OCI-LY7 (cell line): ENCODE measurements around the gene EP400. TPM values are rescaled to one million over a fixed set of nuclear protein-coding genes. Genes with fewer than 3 reads are reported as not detected.

Experiments used
- BruUV-seq: library from RNA; stranded (reverse); fragments of 400-500 nt; replicated peaks from 2 replicates; lab custom pipeline; 2021; lab: Mats Ljungman, UMichigan
- CTCF ChIA-PET: fragments of 300-600 bp; sonication (Branson Sonifier 250); formaldehyde crosslinking; loops from one replicate; lab custom pipeline; 2022; ENCODE audit warnings: antibody characterized with exemption; ENCODE audit not compliant: unreplicated experiment; lab: Charles Lee
- POLR2A ChIA-PET: fragments of 300-600 bp; sonication (Branson Sonifier 250); formaldehyde crosslinking; loops from one replicate; lab custom pipeline; 2022; ENCODE audit warnings: antibody characterized with exemption; lab: Charles Lee
- DNase-seq: peaks from one replicate; pipeline ENCODE4 v3.0.0-alpha.2; 2015; ENCODE audit warnings: low spot score
- H2AFZ ChIP-seq: fragments of 200-600 bp; sonication (generic), shearing (Covaris generic); 2 replicates; pipeline ENCODE4 v1.6.1; 2014; ENCODE audit warnings: mild to moderate bottlenecking, antibody characterized with exemption, low read length, moderate library complexity
- H3K27ac ChIP-seq: fragments of 200-600 bp; sonication (generic); 2 replicates; pipeline ENCODE4 v1.5.1; 2014; ENCODE audit warnings: mixed run types, low read depth, mild to moderate bottlenecking, moderate library complexity, low read length, inconsistent platforms; ENCODE audit not compliant: poor library complexity, severe bottlenecking
- H3K36me3 ChIP-seq: fragments of 200-600 bp; sonication (generic); 2 replicates; pipeline ENCODE4 v1.6.1; 2014; ENCODE audit warnings: mild to moderate bottlenecking, antibody characterized with exemption, low read length, moderate library complexity, mixed read lengths; ENCODE audit not compliant: insufficient read depth
- H3K4me1 ChIP-seq: fragments of 200-600 bp; sonication (generic); 2 replicates; pipeline ENCODE4 v1.5.1; 2014; ENCODE audit warnings: mild to moderate bottlenecking, low read length; ENCODE audit not compliant: insufficient read depth, poor library complexity, severe bottlenecking
- H3K4me2 ChIP-seq: fragments of 200-600 bp; sonication (generic); 2 replicates; pipeline ENCODE4 v1.6.1; 2014; ENCODE audit warnings: mild to moderate bottlenecking, low read length
- H3K4me3 ChIP-seq: fragments of 200-600 bp; sonication (generic); 2 replicates; pipeline ENCODE4 v1.5.1; 2014; ENCODE audit warnings: mild to moderate bottlenecking, low read depth, low read length; ENCODE audit not compliant: poor library complexity, severe bottlenecking
- H3K79me2 ChIP-seq: fragments of 200-600 bp; sonication (generic); 2 replicates; pipeline ENCODE4 v1.6.1; 2016; ENCODE audit warnings: low read depth, mild to moderate bottlenecking, low read length, moderate library complexity, mixed read lengths; ENCODE audit not compliant: insufficient read depth
- H3K9me2 ChIP-seq: fragments of 200-600 bp; sonication (generic); 2 replicates; pipeline ENCODE4 v1.6.1; 2016; ENCODE audit warnings: mild to moderate bottlenecking, low read length, mixed read lengths; ENCODE audit not compliant: insufficient read depth
- H3K9me3 ChIP-seq: fragments of 200-600 bp; sonication (generic); 2 replicates; pipeline ENCODE4 v1.6.1; 2014; ENCODE audit warnings: mild to moderate bottlenecking, mixed run types, low read length, mixed read lengths
- H4K20me1 ChIP-seq: fragments of 200-600 bp; sonication (generic); 2 replicates; pipeline ENCODE4 v1.6.1; 2014; ENCODE audit warnings: mild to moderate bottlenecking, antibody characterized with exemption, low read length, moderate library complexity, mixed read lengths; ENCODE audit not compliant: insufficient read depth
- EZH2phosphoT487 ChIP-seq: fragments of 200-600 bp; sonication (generic); IDR thresholded peaks from 2 replicates; pipeline ENCODE4 v1.6.1; 2018; ENCODE audit warnings: low read depth, borderline replicate concordance, mild to moderate bottlenecking, mixed run types, antibody characterized with exemption, low read length, moderate library complexity, mixed read lengths
- intact Hi-C: fragments of 100-400 bp; cut with micrococcal nuclease; formaldehyde crosslinking; loops from one replicate; pipeline ENCODE4 v1.10.0; 2022; ENCODE audit not compliant: unreplicated experiment
- total RNA-seq, 2 experiments: library from RNA; depleted of rRNA in 1 of 2; stranded (reverse); fragments of >200 nt in 1 of 2; shearing (Covaris generic) in 1 of 2; gene quantifications; 2 replicates each; pipeline ENCODE4 v1.2.3, GENCODE V29; 2014 to 2022
- TF ChIP-seq, protein P1 (sequence below): fragments of 200-600 bp; sonication (generic); conservative IDR thresholded peaks from 2 replicates; pipeline ENCODE4 v1.5.1; 2014; ENCODE audit warnings: mild to moderate bottlenecking, antibody characterized with exemption, low read length, moderate library complexity, mixed read lengths

EP400 gene
- total RNA-seq, 2 experiments from 2014 or later = 20.7 to 56.2 TPM

DNA sequence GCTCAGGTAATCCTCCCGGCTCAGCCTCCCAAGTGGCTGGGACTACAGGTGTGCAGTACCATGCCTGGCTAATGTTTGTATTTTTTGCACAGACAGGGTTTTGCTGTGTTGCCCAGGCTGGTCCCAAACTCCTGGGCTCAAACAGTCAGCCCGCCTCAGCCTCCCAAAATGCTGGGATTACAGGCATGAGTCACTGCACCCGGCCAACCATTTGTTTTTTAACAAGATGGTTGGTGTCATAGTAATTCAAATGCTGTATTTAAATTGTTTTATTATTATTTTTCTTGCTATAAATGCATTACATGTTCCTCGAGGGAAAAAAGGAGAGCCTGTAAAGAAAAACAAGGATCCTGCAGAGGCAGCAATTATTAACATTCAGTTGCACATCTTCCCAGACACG, 83.9 kb downstream of the EP400 start:
- Histone ChIP-seq H3K4me1 (no peaks in the 10 kb centered on the region), H2AFZ (no peak overlapping the region), H4K20me1 (no peaks in the 10 kb centered on the region), H3K4me2 (no peak overlapping the region), H3K79me2 (no peaks in the 10 kb centered on the region), H3K9me3 (no peaks in the 10 kb centered on the region), H3K27ac (no peak overlapping the region), H3K36me3 (peaks cover 92% of the 10 kb centered on the region), H3K4me3 (no peak overlapping the region), H3K9me2 (no peaks in the 10 kb centered on the region)
- intact Hi-C loops = no loop called here
- DNase-seq = no peak
- ChIA-PET POLR2A (no interaction called here), CTCF (no interaction called here)
- no peak for TF ChIP-seq EZH2phosphoT487
- TF ChIP-seq, protein P1, sequence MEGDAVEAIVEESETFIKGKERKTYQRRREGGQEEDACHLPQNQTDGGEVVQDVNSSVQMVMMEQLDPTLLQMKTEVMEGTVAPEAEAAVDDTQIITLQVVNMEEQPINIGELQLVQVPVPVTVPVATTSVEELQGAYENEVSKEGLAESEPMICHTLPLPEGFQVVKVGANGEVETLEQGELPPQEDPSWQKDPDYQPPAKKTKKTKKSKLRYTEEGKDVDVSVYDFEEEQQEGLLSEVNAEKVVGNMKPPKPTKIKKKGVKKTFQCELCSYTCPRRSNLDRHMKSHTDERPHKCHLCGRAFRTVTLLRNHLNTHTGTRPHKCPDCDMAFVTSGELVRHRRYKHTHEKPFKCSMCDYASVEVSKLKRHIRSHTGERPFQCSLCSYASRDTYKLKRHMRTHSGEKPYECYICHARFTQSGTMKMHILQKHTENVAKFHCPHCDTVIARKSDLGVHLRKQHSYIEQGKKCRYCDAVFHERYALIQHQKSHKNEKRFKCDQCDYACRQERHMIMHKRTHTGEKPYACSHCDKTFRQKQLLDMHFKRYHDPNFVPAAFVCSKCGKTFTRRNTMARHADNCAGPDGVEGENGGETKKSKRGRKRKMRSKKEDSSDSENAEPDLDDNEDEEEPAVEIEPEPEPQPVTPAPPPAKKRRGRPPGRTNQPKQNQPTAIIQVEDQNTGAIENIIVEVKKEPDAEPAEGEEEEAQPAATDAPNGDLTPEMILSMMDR = no peak
- no TSS peak for BruUV-seq

DNA sequence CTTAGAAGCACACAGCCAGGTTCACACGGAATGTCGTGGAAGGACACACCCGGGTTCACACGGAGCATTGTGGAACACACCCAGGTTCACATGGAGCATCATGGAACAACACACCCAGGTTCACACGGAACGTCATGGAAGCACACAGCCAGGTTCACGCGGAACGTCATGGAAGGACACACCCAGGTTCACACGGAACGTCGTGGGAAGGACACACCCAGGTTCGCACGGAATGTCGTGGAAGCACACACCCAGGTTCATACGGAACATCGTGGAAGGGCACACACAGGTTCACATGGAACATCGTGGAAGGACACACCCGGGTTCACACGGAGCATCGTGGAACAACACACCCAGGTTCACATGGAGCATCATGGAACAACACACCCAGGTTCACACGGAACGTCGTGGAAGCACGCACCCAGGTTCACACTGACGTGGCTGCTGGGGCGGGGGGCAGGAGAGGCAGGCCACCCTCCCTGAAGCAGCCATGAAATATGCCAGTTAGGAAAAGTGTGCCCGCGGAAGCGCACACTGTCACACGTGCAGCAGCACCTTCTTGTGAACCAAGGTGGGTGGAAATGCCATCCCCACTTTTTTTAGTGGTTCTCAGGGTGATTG, 86.4 kb downstream of the EP400 start:
- no peak for DNase-seq
- no TSS peak for BruUV-seq
- no peaks in the 10 kb centered on the region for H3K4me1 ChIP-seq
- peaks cover 78% of the 10 kb centered on the region for H3K36me3 ChIP-seq
- H3K4me3 ChIP-seq = no peak overlapping the region
- H3K9me2 ChIP-seq = no peaks in the 10 kb centered on the region
- CTCF ChIA-PET = no interaction called here
- no peak overlapping the region for H2AFZ ChIP-seq
- POLR2A ChIA-PET = no interaction called here
- no peak for TF ChIP-seq EZH2phosphoT487
- TF ChIP-seq, protein P1 = no peak
- H3K27ac ChIP-seq = no peak overlapping the region
- H3K9me3 ChIP-seq = no peaks in the 10 kb centered on the region
- no peaks in the 10 kb centered on the region; the same call in 1 of the 2 replicates for H4K20me1 ChIP-seq
- intact Hi-C loops = no loop called here
- no peak overlapping the region for H3K4me2 ChIP-seq
- no peaks in the 10 kb centered on the region for H3K79me2 ChIP-seq

DNA sequence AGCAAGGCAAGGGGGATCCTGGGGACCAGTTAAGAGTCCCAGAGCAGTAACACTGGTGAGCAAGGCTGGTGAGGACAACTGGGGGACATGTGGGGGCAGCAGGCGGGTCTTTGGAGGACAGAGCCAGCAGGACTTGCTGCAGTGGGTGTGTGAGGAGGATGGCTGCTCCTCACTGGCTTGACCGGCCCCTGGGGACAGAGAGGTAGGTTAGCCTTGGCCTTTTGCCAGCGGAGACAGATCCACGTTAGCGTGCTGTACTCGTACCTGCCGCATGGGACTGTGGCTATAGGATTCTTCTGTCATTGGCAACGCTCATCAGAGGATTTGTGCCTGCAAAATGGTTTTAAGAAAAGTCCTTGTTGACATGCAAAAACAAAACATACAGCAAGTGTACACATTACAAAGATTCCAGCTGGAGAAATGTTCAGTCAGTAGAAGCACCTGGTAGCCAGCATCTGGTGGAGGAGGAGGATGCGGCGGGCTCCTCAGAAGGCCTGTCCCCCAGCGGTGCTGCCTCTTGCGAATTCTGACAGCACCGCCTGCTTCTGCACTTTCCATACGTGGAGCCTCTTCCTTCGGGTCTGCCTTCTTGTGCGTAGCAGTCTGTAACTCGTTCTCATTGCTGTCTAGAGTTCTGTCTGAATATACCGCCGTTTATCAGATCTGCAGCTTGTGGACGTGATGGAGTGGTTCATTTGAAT, 91.3 kb downstream of the EP400 start:
- DNase-seq = no peak
- Histone ChIP-seq H3K4me1 (no peaks in the 10 kb centered on the region), H3K9me3 (no peaks in the 10 kb centered on the region), H3K4me3 (no peak overlapping the region), H2AFZ (no peak overlapping the region), H3K27ac (no peak overlapping the region), H3K36me3 (peaks cover 74% of the 10 kb centered on the region), H3K9me2 (no peaks in the 10 kb centered on the region), H3K79me2 (no peaks in the 10 kb centered on the region), H4K20me1 (no peaks in the 10 kb centered on the region; the same call in 1 of the 2 replicates), H3K4me2 (no peak overlapping the region)
- TF ChIP-seq, protein P1 = no peak
- no peak for TF ChIP-seq EZH2phosphoT487
- ChIA-PET POLR2A (no interaction called here), CTCF (no interaction called here)
- BruUV-seq = no TSS peak
- intact Hi-C loops = no loop called here
